Measurements from ENCODE around the gene PRXL2B.

- TF ChIP-seq CTCF (IDR thresholded peaks at IDR 0.05) (no peak), POLR2A (IDR thresholded peaks at IDR 0.05) (no peak)
These were observed 16.4 kb downstream of the PRXL2B start for GRCh38 chr1:2602866-2603520.

Data from adrenal gland (tissue), 5 donors.